H9 (cell line): Measurements from ENCODE around the gene TMEM156. TPM values are rescaled to one million over a fixed set of nuclear protein-coding genes. Genes with fewer than 3 reads are reported as not detected.

ENCODE experiments used
- DNase-seq: peaks from one replicate; pipeline ENCODE4 v3.0.0-alpha.2; 2017
- H2AFZ ChIP-seq: one replicate; pipeline ENCODE4 v1.6.1; 2013; ENCODE audit warnings: mild to moderate bottlenecking, low read length, control low read depth, moderate library complexity
- H2AK5ac ChIP-seq: 2 replicates; pipeline ENCODE4 v1.6.1; 2013; ENCODE audit warnings: low read length, control low read depth, mixed read lengths; ENCODE audit not compliant: insufficient read length
- H2BK120ac ChIP-seq: one replicate; pipeline ENCODE4 v1.6.1; 2013; ENCODE audit warnings: low read depth, mild to moderate bottlenecking, low read length, control low read depth, inconsistent platforms; ENCODE audit not compliant: poor library complexity, severe bottlenecking
- H2BK12ac ChIP-seq: 2 replicates; pipeline ENCODE4 v1.6.1; 2013; ENCODE audit warnings: low read length, control low read depth, mixed read lengths, low read depth; ENCODE audit not compliant: insufficient read length
- H2BK15ac ChIP-seq: 2 replicates; pipeline ENCODE4 v1.6.1; 2013; ENCODE audit warnings: low read depth, low read length, control low read depth
- H2BK20ac ChIP-seq: one replicate; pipeline ENCODE4 v1.6.1; 2013; ENCODE audit warnings: low read depth, mild to moderate bottlenecking, low read length, control low read depth, inconsistent platforms; ENCODE audit not compliant: poor library complexity, severe bottlenecking
- H2BK5ac ChIP-seq: 2 replicates; pipeline ENCODE4 v1.6.1; 2013; ENCODE audit warnings: low read length, control low read depth, mixed read lengths; ENCODE audit not compliant: insufficient read length
- H3K14ac ChIP-seq: 2 replicates; pipeline ENCODE4 v1.6.1; 2013; ENCODE audit warnings: low read length, control low read depth; ENCODE audit not compliant: insufficient read depth
- H3K18ac ChIP-seq: 2 replicates; pipeline ENCODE4 v1.6.1; 2013; ENCODE audit warnings: low read depth, mild to moderate bottlenecking, mixed read lengths, low read length, control low read depth; ENCODE audit not compliant: insufficient read length
- H3K23ac ChIP-seq: 2 replicates; pipeline ENCODE4 v1.6.1; 2013; ENCODE audit warnings: low read length, control low read depth, mixed read lengths, low read depth; ENCODE audit not compliant: insufficient read length
- H3K23me2 ChIP-seq: 2 replicates; pipeline ENCODE4 v1.6.1; 2013; ENCODE audit warnings: low read depth, mild to moderate bottlenecking, mixed read lengths, low read length, control low read depth; ENCODE audit not compliant: insufficient read length, poor library complexity, severe bottlenecking
- H3K27ac ChIP-seq: 2 replicates; pipeline ENCODE4 v1.5.1; 2013; ENCODE audit warnings: low read length, control low read depth, mixed read lengths, low read depth; ENCODE audit not compliant: insufficient read length
- H3K27me3 ChIP-seq: 2 replicates; pipeline ENCODE4 v1.6.1; 2013; ENCODE audit warnings: low read length, control low read depth, inconsistent platforms; ENCODE audit not compliant: insufficient read depth
- H3K4ac ChIP-seq: 2 replicates; pipeline ENCODE4 v1.6.1; 2013; ENCODE audit warnings: low read depth, mild to moderate bottlenecking, control low read depth, inconsistent platforms, low read length, moderate library complexity
- H3K4me1 ChIP-seq: 2 replicates; pipeline ENCODE4 v1.6.1; 2013; ENCODE audit warnings: low read length, control low read depth, inconsistent platforms; ENCODE audit not compliant: insufficient read depth
- H3K4me2 ChIP-seq: 2 replicates; pipeline ENCODE4 v1.6.1; 2013; ENCODE audit warnings: low read length, control low read depth, mixed read lengths; ENCODE audit not compliant: insufficient read length, insufficient read depth
- H3K56ac ChIP-seq: 2 replicates; pipeline ENCODE4 v1.6.1; 2013; ENCODE audit warnings: low read depth, mild to moderate bottlenecking, mixed read lengths, low read length, control low read depth; ENCODE audit not compliant: insufficient read length
- H3K79me1 ChIP-seq: 2 replicates; pipeline ENCODE4 v1.6.1; 2013; ENCODE audit warnings: low read depth, mild to moderate bottlenecking, moderate library complexity, low read length, control low read depth, inconsistent platforms; ENCODE audit not compliant: insufficient read depth, poor library complexity, severe bottlenecking
- H3K79me2 ChIP-seq: 2 replicates; pipeline ENCODE4 v1.6.1; 2013; ENCODE audit warnings: low read length, control low read depth, inconsistent platforms; ENCODE audit not compliant: insufficient read depth
- H3K9ac ChIP-seq: 2 replicates; pipeline ENCODE4 v1.6.1; 2013; ENCODE audit warnings: low read length, control low read depth, mixed read lengths; ENCODE audit not compliant: insufficient read length; ENCODE audit errors: extremely low read depth
- H3K9me3 ChIP-seq: one replicate; pipeline ENCODE4 v1.6.1; 2013; ENCODE audit warnings: low read depth, low read length, inconsistent platforms; ENCODE audit not compliant: control insufficient read depth
- H3T11ph ChIP-seq: one replicate; pipeline ENCODE4 v1.6.1; 2013; ENCODE audit warnings: mild to moderate bottlenecking, low read length, control low read depth, inconsistent platforms
- H4K20me1 ChIP-seq: one replicate; pipeline ENCODE4 v1.6.1; 2013; ENCODE audit not compliant: control insufficient read depth, insufficient read length, insufficient read depth
- H4K5ac ChIP-seq: 2 replicates; pipeline ENCODE4 v1.6.1; 2013; ENCODE audit warnings: low read depth, mild to moderate bottlenecking, mixed read lengths, low read length, control low read depth; ENCODE audit not compliant: insufficient read length
- H4K8ac ChIP-seq: replicated peaks from 2 replicates; pipeline ENCODE4 v1.6.1; 2013; ENCODE audit warnings: low read length, control low read depth, mixed read lengths, low read depth; ENCODE audit not compliant: insufficient read length
- H4K91ac ChIP-seq: 2 replicates; pipeline ENCODE4 v1.6.1; 2013; ENCODE audit warnings: low read depth, mild to moderate bottlenecking, moderate library complexity, mixed read lengths, low read length, control low read depth; ENCODE audit not compliant: insufficient read length
- H3K27ac Mint-ChIP-seq, 3 experiments: 2 replicates in 2 of 3; 3 replicates in 1 of 3; pipeline ENCODE4 v1.8.0; 2020 to 2021; ENCODE audit warnings: mixed read lengths in 3 of 3, mild to moderate bottlenecking in 1 of 3, moderate library complexity in 1 of 3
- H3K27me3 Mint-ChIP-seq: 2 replicates; pipeline ENCODE4 v1.8.0; 2021; ENCODE audit warnings: low read depth, mild to moderate bottlenecking, moderate library complexity, mixed read lengths
- H3K36me3 Mint-ChIP-seq, 3 experiments: 2 replicates in 2 of 3; 3 replicates in 1 of 3; pipeline ENCODE4 v1.8.0; 2020 to 2021; ENCODE audit warnings: low read depth in 3 of 3, mixed read lengths in 3 of 3; ENCODE audit not compliant: insufficient read depth in 1 of 3
- H3K4me1 Mint-ChIP-seq, 2 experiments: 2 replicates each; pipeline ENCODE4 v1.8.0; 2020; ENCODE audit warnings: mixed read lengths in 2 of 2
- H3K4me3 Mint-ChIP-seq, 2 experiments: 2 replicates in 1 of 2; 3 replicates in 1 of 2; pipeline ENCODE4 v1.8.0; 2020 to 2021; ENCODE audit warnings: mild to moderate bottlenecking in 2 of 2, mixed read lengths in 2 of 2, moderate library complexity in 1 of 2
- H3K9me3 Mint-ChIP-seq, 2 experiments: 2 replicates in 1 of 2; 3 replicates in 1 of 2; pipeline ENCODE4 v1.8.0; 2020; ENCODE audit warnings: mild to moderate bottlenecking in 2 of 2, mixed read lengths in 2 of 2, moderate library complexity in 1 of 2
- WGBS: extraction: QIAGEN DNeasy Blood & Tissue Kit; methylation state at CpG from one replicate; pipeline ENCODE4 v1.1.7; 2013; ENCODE audit warnings: missing lambda C conversion rate, low lambda C conversion rate, mixed read lengths; ENCODE audit not compliant: insufficient read length; ENCODE audit errors: extremely low coverage; 5-methylcytosine and 5-hydroxymethylcytosine counted together
- total RNA-seq: library from RNA; stranded (reverse); gene quantifications from 2 replicates; pipeline ENCODE4 v1.2.1, GENCODE V29; 2021
- TF ChIP-seq, protein P1 (sequence below): fragments of 200-600 bp; sonication (generic); conservative IDR thresholded peaks from 3 replicates; pipeline ENCODE4 v1.8.0; 2021; ENCODE audit warnings: antibody characterized with exemption, mild to moderate bottlenecking

Gene TMEM156
- total RNA-seq, 1 experiment from 2014 or later: not detected

DNA sequence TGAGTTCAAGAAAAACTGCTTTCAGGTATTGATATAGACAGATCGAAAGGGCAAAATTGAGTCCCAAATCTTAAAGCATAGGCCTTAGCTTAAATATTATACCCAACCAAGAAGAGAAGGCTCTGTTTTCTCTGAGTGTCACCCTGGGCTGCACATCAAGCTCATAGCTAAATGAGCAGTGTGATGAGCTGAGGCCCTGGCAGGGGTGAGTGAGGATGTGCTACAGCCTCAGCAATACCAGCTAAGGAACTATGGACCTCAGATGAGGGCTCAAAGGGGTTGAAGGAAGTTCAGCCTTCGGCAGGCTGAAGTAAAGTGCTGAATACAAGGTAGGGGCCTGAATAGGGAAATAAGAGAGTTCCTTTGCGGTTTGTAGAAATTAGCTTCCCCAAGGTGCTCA is 85.3 kb downstream of the TMEM156 start:
- no peaks in the 10 kb centered on the region for H3K4me1 ChIP-seq
- H4K20me1 ChIP-seq: no peaks in the 10 kb centered on the region
- Mint-ChIP-seq H3K4me1 (peaks cover 2 to 3% of the 10 kb centered on the region in 2 experiments; a peak in 2 of 4 replicates), H3K4me3 (no peak overlapping the region), H3K9me3 (no peaks in the 10 kb centered on the region), H3K27me3 (no peaks in the 10 kb centered on the region; the same call in 1 of the 2 replicates), H3K36me3 (no peaks in the 10 kb centered on the region), H3K27ac (no peak overlapping the region)
- H4K5ac ChIP-seq: no peak overlapping the region
- TF ChIP-seq, protein P1, sequence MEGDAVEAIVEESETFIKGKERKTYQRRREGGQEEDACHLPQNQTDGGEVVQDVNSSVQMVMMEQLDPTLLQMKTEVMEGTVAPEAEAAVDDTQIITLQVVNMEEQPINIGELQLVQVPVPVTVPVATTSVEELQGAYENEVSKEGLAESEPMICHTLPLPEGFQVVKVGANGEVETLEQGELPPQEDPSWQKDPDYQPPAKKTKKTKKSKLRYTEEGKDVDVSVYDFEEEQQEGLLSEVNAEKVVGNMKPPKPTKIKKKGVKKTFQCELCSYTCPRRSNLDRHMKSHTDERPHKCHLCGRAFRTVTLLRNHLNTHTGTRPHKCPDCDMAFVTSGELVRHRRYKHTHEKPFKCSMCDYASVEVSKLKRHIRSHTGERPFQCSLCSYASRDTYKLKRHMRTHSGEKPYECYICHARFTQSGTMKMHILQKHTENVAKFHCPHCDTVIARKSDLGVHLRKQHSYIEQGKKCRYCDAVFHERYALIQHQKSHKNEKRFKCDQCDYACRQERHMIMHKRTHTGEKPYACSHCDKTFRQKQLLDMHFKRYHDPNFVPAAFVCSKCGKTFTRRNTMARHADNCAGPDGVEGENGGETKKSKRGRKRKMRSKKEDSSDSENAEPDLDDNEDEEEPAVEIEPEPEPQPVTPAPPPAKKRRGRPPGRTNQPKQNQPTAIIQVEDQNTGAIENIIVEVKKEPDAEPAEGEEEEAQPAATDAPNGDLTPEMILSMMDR: no peak
- H2AFZ ChIP-seq: no peak overlapping the region
- H2BK5ac ChIP-seq: no peak overlapping the region
- H3K9me3 ChIP-seq: no peaks in the 10 kb centered on the region
- no peak overlapping the region for H2BK20ac ChIP-seq
- no peak for DNase-seq
- no peak overlapping the region for H3K56ac ChIP-seq
- no peak overlapping the region for H3K4ac ChIP-seq
- H3K27me3 ChIP-seq: no peaks in the 10 kb centered on the region
- H2BK15ac ChIP-seq: no peak overlapping the region
- no peaks in the 10 kb centered on the region for H3K79me1 ChIP-seq
- H3K79me2 ChIP-seq: no peaks in the 10 kb centered on the region
- no peak overlapping the region for H3K9ac ChIP-seq
- H2BK12ac ChIP-seq: no peak overlapping the region
- no peak overlapping the region for H3K14ac ChIP-seq
- H3K23ac ChIP-seq: no peak overlapping the region
- no peak overlapping the region for H4K91ac ChIP-seq
- H2AK5ac ChIP-seq: no peak overlapping the region
- no peak overlapping the region for H4K8ac ChIP-seq
- no peak overlapping the region for H2BK120ac ChIP-seq
- no peak overlapping the region for H3K4me2 ChIP-seq
- no peak overlapping the region for H3K27ac ChIP-seq
- H3K23me2 ChIP-seq: no peaks in the 10 kb centered on the region
- H3T11ph ChIP-seq: no peak overlapping the region
- no CpG with 5 or more reads among the region's 3 CpGs for WGBS
- H3K18ac ChIP-seq: no peak overlapping the region
